Bone marrow (tissue), 2 donors: ENCODE results near the gene BNC2.

Experiments
- DNase-seq, 2 donors: peaks; one replicate each; lab custom pipeline; 2025; lab: John Stamatoyannopoulos, UW

BNC2 gene

GRCh38 chr9:16712787-16713186 lies 157.7 kb downstream of the BNC2 start:
- DNase-seq = no peak

- no peak for DNase-seq
Measured at GRCh38 chr9:16710888-16711287, 159.6 kb downstream of the BNC2 start.

GRCh38 chr9:16709924-16710323 lies 160.5 kb downstream of the BNC2 start:
- DNase-seq = no peak

- DNase-seq = no peak
Measured at GRCh38 chr9:16708656-16709435, 161.6 kb downstream of the BNC2 start.

GRCh38 chr9:16705111-16705604 lies 165.3 kb downstream of the BNC2 start:
- no peak for DNase-seq

- no peak for DNase-seq
Measured at GRCh38 chr9:16704116-16705110, 166.1 kb downstream of the BNC2 start.

GRCh38 chr9:16701347-16701746 lies 169.1 kb downstream of the BNC2 start:
- DNase-seq = no peak

- DNase-seq = no peak
Measured at GRCh38 chr9:16693616-16694015, 176.9 kb downstream of the BNC2 start.

GRCh38 chr9:16690628-16691027 lies 179.8 kb downstream of the BNC2 start:
- DNase-seq = no peak

- no peak for DNase-seq
Measured at GRCh38 chr9:16690205-16690604, 180.3 kb downstream of the BNC2 start.

GRCh38 chr9:16689351-16689938 lies 181.0 kb downstream of the BNC2 start:
- no peak for DNase-seq

GRCh38 chr9:16688814-16689213 lies 181.7 kb downstream of the BNC2 start:
- DNase-seq = no peak

GRCh38 chr9:16687678-16688369 lies 182.6 kb downstream of the BNC2 start:
- no peak for DNase-seq

- no peak for DNase-seq
Measured at GRCh38 chr9:16683326-16683725, 187.1 kb downstream of the BNC2 start.

GRCh38 chr9:16682273-16682672 lies 188.2 kb downstream of the BNC2 start:
- DNase-seq = no peak

- DNase-seq = no peak
Measured at GRCh38 chr9:16681652-16681987, 188.8 kb downstream of the BNC2 start.

- DNase-seq = no peak
Measured at GRCh38 chr9:16680975-16681651, 189.4 kb downstream of the BNC2 start.

GRCh38 chr9:16680541-16680940 lies 189.9 kb downstream of the BNC2 start:
- no peak for DNase-seq

GRCh38 chr9:16679327-16679821 lies 191.1 kb downstream of the BNC2 start:
- DNase-seq = no peak

GRCh38 chr9:16676519-16676918 lies 194.0 kb downstream of the BNC2 start:
- DNase-seq = no peak

- no peak for DNase-seq
Measured at GRCh38 chr9:16675131-16675530, 195.3 kb downstream of the BNC2 start.
